Kidney (tissue), 14 donors: ENCODE results near the gene NMT2. TPM values are rescaled to one million over a fixed set of nuclear protein-coding genes. Genes with fewer than 3 reads are reported as not detected.

ENCODE experiments used
- DNase-seq, 5 donors: peaks; one replicate each; pipeline ENCODE4 v3.0.0-alpha.2; 2013 to 2020
- FAIRE-seq: peaks from 2 replicates; lab custom pipeline; 2012; peaks lifted over from hg19 to GRCh38; lab: Jason Lieb, UNC
- H3K27ac ChIP-seq, 2 donors: one replicate each; pipeline ENCODE4 v1.7.0; 2013; ENCODE audit warnings: low read depth in 2 of 2, low read length in 2 of 2, inconsistent platforms in 1 of 2
- H3K27me3 ChIP-seq: one replicate; pipeline ENCODE4 v1.7.1; 2013; ENCODE audit warnings: low read length, inconsistent platforms; ENCODE audit not compliant: control insufficient read depth, insufficient read depth
- H3K36me3 ChIP-seq, 3 donors: one replicate each; pipeline versions ENCODE4 v1.7.0 to v1.7.1; 2013; ENCODE audit warnings: low read length in 3 of 3, control low read depth in 1 of 3, inconsistent platforms in 1 of 3; ENCODE audit not compliant: insufficient read depth in 3 of 3, control insufficient read depth in 2 of 3
- H3K4me1 ChIP-seq, 3 donors: one replicate each; pipeline versions ENCODE4 v1.7.0 to v1.7.1; 2013; ENCODE audit warnings: low read length in 3 of 3, inconsistent platforms in 1 of 3, low read depth in 1 of 3; ENCODE audit not compliant: control insufficient read depth in 2 of 3, insufficient read depth in 2 of 3
- H3K4me3 ChIP-seq, 3 donors: one replicate each; pipeline versions ENCODE4 v1.7.0 to v1.8.1; 2013; ENCODE audit warnings: low read length in 3 of 3, control low read depth in 1 of 3, inconsistent platforms in 1 of 3
- H3K9ac ChIP-seq, 3 donors: one replicate each; pipeline versions ENCODE4 v1.7.0 to v1.7.1; 2013; ENCODE audit warnings: low read length in 3 of 3, control low read depth in 1 of 3, inconsistent platforms in 1 of 3
- H3K9me3 ChIP-seq, 3 donors: one replicate each; pipeline versions ENCODE4 v1.7.0 to v1.7.1; 2013; ENCODE audit warnings: low read length in 3 of 3, control low read depth in 1 of 3, inconsistent platforms in 1 of 3; ENCODE audit not compliant: control insufficient read depth in 2 of 3, insufficient read depth in 1 of 3
- CTCF ChIP-seq: IDR thresholded peaks from 3 replicates; pipeline ENCODE4 v1.5.1; 2012; ENCODE audit warnings: mild to moderate bottlenecking, moderate library complexity, borderline replicate concordance; ENCODE audit not compliant: insufficient read depth; ENCODE audit errors: extremely low read depth
- intact Hi-C: fragments of 100-400 bp; cut with DNase I; formaldehyde crosslinking; loops from one replicate; pipeline ENCODE4 v1.11.1; 2022
- polyA plus RNA-seq: library from polyadenylated mRNA; stranded (reverse); fragments of 350-450 nt; fragmentation: Illumina TruSeq; extraction: RNeasy Lipid Tissue Mini Kit (QIAGEN cat#74804); gene quantifications from one replicate; pipeline ENCODE4 v1.2.3, GENCODE V29; 2014; ENCODE audit warnings: low read depth, low replicate concordance; ENCODE audit not compliant: insufficient read depth
- total RNA-seq: library from RNA; stranded (reverse); fragmentation: NEBNext Ultra II Directional; extraction: Animal tissue kit (Norgen Biotek cat#: 25700); gene quantifications from one replicate; pipeline ENCODE4 v1.2.1, GENCODE V29; 2021
- donor health status: control.
- donor health status: control.
- donor health status: control.
- donor health status: control.
- donor health status: control.
- donor health status: DM: yes; HTN: yes; CAD: no.
- donor health status: Normal renal cell carcinoma (clear cell type).

The NMT2 gene
- total and polyA plus RNA-seq, 2 donors from 2014 or later = 11.7 to 19.8 TPM

GRCh38 chr10:15084502-15084922, 84.0 kb downstream of the NMT2 start:
- intact Hi-C loops = no loop called here
- Histone ChIP-seq H3K27me3 (no peaks in the 10 kb centered on the region), H3K9ac (peak overlapping the region in 2 of 3 donors; percentile 17 to 66), H3K4me3 (peak overlapping the region; percentile 70 to 80 (median 71)), H3K4me1 (peaks cover 0 to 8% (median 3%) of the 10 kb centered on the region in 3 donors), H3K9me3 (no peaks in the 10 kb centered on the region), H3K27ac (peak overlapping the region; percentile 18 to 37), H3K36me3 (no peaks in the 10 kb centered on the region)
- peak; percentile 24 for TF ChIP-seq CTCF
- FAIRE-seq (peak; percentile 99), DNase-seq (peak in 3 of 5 donors; percentile 52 to 96 (median 81))

GRCh38 chr10:15083674-15084501, 84.6 kb downstream of the NMT2 start:
- Histone ChIP-seq H3K4me1 (peaks cover 0 to 8% (median 3%) of the 10 kb centered on the region in 3 donors), H3K36me3 (no peaks in the 10 kb centered on the region), H3K4me3 (peak overlapping the region; percentile 70 to 80 (median 71)), H3K9ac (peak overlapping the region in 2 of 3 donors; percentile 17 to 66), H3K27ac (peak overlapping the region; percentile 18 to 37), H3K27me3 (no peaks in the 10 kb centered on the region), H3K9me3 (no peaks in the 10 kb centered on the region)
- no peak for FAIRE-seq
- DNase-seq = peak in 1 of 5 donors; percentile 7
- no peak for TF ChIP-seq CTCF
- intact Hi-C loops = no loop called here

GRCh38 chr10:15075421-15075820, 93.1 kb downstream of the NMT2 start:
- FAIRE-seq = no peak
- Histone ChIP-seq H3K9ac (no peak overlapping the region), H3K9me3 (no peaks in the 10 kb centered on the region), H3K27ac (no peak overlapping the region), H3K36me3 (no peaks in the 10 kb centered on the region), H3K4me1 (no peaks in the 10 kb centered on the region), H3K4me3 (no peak overlapping the region), H3K27me3 (no peaks in the 10 kb centered on the region)
- no peak for DNase-seq
- intact Hi-C loops = no loop called here
- TF ChIP-seq CTCF = no peak
